HG03108 (cell line): ENCODE results near the gene PPP1R12B.
"Not testable (repeated sequence)": the region's sequence is repeated elsewhere in the genome, so short reads cannot be mapped to it uniquely, and the experiment has no call there.

Source experiments
- ATAC-seq: cut with Tn5 transposase; IDR thresholded peaks from one replicate; pipeline ENCODE4 v1.9.1; 2021; ENCODE audit warnings: moderate library complexity; ENCODE audit not compliant: unreplicated experiment

Gene PPP1R12B

DNA sequence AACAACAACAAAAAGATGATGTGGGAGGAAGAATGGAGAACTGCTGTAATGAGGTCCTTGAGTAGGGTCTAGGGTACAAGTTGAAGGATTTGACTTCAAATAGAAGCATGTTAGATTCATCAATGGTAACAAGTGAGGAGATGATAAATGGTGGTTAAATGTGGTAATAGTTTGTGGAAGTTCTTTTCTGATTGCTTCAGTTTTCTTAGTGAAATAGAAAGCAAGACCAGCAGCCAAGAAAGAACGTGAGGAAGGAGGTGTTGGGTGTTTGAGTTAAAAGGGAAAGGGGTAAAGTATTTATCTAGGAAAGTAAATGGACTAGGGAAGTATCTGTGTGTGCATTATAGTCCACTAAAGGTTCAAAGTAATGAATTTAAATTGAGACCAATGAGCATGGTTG lies 177.6 kb downstream of the PPP1R12B start:
- ATAC-seq, result not testable (repeated sequence)

DNA sequence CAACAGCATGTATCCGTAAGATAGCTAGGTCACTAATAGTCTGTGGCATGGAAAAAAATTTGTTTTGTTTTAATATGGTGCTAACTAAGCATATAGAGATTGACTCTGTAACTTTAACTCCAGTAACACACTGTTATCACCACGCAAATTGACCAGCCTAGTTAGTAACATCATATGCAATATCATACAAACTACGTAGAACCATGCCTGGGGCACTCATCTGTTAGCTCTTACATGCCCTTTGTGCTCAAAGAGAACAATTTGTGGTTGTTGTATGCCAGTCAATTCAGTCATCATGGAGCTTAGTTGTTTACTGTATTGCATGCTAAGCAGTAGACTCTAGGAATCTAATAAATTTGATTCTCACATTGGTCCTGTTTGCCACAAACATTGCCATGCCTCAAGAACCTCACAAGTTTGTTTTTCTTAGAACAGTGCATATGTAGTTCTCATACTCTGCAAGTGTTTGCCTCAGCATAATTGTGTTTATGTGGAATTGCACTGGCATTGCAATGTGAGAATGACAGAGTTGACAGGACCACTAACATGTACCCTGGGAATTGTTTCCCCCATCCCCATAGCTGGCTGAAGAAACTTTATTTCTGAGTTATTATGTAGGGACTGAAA lies 179.7 kb downstream of the PPP1R12B start:
- not testable (repeated sequence) for ATAC-seq

DNA sequence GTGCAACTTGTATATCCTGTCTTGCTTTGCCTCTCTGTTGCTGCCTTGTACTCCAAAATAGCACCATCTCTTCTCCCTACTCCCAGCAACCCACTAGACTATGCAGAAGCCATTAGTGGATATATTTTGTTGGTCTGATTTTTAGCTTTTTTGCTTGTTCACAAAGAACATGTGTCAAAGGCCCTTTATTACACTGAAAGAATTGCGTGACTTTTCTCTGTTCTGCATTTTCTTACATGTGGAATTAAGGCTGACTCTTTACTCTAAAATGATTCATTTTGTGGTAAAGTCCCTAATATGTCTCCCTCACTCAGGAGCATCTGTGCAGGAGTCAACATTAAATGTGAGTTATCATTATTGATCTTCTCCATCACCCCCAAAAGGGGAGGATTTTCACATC lies 182.2 kb downstream of the PPP1R12B start:
- not testable (repeated sequence) for ATAC-seq

DNA sequence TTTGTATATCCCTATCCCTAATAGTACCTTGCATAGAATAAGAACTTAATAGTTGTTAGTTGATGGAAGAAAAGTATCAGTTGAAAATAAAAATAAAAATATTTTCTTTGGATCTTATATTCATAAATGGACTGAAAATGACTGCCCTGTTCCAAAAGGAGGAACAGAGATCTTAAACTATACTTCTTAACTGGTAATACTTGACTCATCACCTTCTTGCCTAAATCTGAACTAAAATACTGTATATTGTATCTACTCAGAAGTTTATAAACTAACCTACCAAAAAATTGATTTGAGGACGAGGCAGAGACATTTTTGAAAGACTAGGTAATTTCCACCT lies 182.9 kb downstream of the PPP1R12B start:
- no peak for ATAC-seq

DNA sequence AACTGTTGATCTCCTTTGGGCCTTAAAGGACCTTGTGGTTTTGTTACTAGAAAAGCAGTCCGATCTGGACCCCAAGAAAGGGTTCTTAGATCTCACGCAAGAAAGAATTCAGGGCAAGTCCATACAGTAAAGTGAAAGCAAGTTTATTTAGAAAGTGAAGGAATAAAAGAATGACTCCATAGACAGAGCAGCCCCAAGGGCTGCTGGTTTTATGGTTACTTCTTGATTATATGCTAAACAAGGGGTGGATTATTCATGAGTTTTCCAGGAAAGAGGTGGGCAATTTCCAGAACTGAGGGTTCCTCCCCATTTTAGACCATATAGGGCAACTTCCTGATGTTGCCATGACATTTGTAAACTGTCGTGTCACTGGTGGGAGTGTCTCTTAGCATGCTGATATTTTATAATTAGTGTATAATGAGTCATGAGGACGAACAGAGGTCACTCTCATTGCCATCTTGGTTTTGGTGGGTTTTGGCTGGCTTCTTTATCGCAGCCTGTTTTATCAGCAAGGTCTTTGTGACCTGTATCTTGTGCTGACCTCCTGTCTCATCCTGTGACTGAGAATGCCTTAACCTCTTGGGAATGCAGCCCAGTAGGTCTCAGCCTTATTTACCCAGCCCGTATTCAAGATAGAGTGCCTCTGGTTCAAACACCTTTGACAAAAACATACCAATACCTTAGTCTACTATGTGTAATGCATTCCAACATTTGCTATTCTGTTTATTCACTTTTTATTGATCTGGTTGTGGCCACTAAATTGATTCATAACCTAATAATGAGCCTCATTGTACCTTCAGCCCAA lies 183.5 kb downstream of the PPP1R12B start:
- not testable (repeated sequence) for ATAC-seq

DNA sequence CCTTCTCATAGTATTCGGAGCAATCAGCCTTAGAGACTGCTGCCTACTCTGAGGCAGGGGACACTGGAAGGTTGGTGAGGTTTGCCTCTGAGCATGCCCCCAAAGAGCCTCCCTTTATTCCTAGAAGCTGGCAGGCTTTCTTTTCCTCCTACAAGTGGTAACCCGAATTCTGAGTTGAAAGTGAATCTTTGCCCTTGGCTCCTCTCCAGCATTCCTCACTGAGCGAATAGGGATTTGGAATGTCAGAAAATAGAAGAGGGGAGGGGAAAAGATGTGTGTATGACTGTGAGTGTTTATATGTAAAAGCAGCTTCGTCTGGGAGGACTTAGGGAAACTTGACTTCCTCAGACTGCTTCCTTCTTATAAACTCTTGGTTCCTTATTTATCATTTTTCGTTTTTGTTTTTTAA lies 190.7 kb downstream of the PPP1R12B start:
- not testable (repeated sequence) for ATAC-seq

DNA sequence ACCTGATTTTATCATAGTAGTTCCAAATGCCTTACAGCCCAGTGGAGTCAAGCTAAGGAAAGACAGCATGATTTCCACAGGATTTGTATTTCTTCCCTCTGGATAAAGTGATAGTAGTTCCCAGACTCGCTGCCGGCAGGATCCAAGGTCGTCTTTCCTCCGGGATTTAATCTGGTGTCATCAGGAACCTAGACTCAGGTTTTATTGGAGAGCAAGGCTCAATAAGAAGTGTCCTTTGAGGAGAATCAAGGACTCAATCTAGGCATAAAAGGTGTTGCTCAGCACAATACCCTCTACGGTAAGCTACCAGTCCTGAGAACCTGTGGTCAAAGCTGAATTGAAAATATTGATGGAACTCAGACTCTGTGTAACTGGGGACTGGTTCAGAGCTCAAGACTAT lies 191.1 kb downstream of the PPP1R12B start:
- ATAC-seq, result not testable (repeated sequence)

DNA sequence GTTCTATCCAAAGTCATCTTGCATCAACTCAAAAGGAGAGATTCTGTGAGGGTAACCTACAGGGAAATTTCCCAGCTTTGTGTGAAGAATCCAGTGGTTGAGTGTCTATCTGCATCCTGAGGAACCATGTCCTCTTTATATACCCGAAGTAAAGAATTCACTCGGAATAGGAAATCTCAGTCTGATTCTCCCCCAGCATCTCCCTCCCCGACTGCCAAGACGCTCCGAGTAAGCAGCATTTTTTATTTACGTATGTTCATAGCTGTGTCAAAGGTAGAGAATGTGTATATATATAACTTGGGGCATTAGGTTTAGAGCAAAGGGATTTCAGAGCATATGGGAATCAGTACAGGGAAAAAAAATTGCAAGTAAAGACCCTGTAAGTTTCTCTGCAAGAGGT lies 191.5 kb downstream of the PPP1R12B start:
- ATAC-seq, result no peak

DNA sequence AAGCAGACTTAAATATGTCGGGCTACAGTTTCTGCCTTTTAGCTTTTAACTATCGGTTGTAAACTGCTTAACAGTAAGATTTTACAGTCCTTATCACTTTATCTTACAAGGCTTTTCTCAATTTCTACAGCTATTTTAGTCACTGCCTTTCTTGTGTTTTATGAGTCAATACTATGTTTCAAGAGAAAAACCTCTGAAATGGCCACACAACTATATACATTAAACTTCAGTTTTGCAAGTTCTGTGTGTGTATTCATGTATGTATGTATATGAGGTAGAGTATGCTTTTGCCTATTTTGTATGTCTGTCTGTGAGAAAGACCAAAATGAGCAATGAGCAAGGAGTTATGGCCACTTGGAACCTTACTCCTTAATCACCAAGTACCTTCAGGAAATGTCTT lies 191.9 kb downstream of the PPP1R12B start:
- ATAC-seq, result no peak

DNA sequence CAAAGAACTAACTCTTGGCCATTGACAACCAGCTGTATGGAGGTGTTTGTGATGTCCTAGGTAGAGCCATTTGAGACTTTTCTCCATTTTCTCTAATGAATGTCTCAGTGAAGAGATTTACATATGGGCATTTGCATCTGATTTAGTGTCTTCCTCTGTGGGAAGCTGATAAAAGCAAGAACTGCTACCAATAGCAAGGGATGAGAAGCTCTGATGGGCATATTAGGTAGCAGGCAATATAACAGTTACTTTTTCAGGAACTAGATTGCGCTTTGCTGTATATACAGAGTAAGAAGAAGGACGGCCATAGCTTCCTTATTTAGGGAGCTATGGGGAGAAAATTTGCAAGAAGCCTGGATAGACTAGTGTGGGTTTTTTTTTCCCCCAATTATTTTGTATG lies 192.4 kb downstream of the PPP1R12B start:
- not testable (repeated sequence) for ATAC-seq

DNA sequence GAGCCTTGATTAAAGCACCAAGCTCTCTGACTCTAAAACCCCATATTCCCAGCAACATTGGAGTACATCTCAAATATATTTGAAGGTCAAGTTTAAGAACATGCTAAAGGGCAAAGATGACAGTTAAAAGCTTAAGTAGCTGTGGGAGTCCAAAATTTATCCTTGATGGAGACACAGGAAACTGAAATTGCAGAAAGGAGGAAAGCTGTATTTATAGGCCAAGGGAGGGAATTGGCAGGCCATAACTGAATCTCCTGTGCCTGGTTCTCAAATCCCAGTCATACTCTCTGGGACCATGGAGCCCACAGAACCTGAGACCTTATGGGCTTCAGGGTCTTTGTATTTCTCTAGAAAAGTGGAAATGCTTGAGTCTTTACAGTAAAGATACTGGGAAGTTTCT lies 193.9 kb downstream of the PPP1R12B start:
- ATAC-seq, result not testable (repeated sequence)

DNA sequence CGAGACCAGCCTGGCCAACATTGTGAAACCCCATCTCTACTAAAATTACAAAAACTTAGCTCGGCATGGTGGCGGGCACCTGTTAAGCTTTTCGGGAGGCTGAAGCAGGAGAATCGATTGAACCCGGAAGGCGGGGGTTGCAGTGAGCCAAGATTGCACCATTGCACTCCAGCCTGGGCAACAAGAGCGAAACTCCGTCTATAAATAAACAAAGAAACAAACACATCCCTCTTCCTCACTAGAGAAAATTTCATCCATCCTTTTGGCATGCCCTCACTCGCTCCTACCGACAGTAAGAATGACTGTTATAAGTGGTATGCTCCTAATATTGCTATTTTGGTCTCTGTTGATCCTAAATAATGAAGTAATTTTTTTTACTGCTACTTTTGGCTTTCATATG lies 195.0 kb downstream of the PPP1R12B start:
- not testable (repeated sequence) for ATAC-seq

DNA sequence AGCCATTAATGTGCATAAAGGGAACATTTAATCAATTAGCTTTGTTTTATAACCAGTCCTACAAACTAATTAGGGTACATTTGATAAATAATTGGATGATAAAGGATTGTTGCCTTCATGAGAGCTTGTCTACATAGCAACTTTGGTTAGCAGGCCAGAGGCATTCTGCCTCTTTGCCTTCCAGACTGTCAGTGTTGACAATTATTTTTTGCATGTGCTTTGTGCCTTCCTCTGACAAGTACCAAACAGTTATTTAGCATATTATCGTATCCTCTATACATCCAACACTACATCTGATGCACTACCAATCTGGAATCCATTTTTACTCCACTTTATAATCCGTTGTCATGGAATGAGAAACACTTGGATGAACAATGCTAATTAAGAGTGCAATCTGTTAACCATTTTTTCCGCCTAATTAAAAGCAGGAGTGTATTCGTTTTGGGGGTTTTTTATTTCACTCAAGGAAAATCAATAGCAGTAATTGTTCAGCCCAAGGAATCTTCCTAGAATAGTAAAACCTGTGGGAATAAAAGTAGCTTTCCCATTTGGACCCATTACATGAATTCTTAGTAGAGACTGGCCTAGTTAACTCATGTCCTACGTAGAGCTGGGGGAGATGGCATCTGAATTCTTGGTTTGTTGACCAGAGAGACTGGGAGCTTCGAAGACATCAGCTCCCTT lies 196.4 kb downstream of the PPP1R12B start:
- not testable (repeated sequence) for ATAC-seq

DNA sequence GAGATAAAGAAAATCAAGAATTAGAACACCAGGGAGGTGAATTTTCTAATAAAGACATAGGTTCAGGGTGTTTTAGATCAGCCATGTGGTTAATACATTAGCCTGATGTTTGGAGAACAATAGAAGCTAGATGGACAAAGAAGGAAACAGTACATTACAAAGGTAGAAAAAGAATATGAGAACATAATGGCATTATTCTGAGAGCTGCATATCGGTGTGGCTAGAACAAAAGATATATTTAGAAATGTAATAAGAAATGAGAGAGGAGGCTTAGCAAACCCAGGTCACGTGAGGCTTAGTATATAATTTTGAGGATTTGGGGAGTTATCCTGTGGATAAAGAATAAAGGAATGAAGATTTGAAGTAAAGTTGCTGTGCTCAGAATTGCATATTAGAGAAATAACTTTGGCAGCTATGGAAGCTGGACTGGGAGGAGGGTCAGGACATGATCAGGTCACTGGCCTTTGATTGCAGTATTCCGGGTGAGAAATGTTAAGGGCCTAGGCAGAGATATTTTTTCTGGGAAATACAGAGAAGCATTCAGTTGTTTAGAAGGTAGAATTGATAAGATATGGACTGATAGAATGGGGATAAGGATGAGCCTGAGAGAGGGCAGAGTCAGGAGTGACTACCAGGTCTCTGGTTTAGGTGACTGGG lies 197.3 kb downstream of the PPP1R12B start:
- not testable (repeated sequence) for ATAC-seq

DNA sequence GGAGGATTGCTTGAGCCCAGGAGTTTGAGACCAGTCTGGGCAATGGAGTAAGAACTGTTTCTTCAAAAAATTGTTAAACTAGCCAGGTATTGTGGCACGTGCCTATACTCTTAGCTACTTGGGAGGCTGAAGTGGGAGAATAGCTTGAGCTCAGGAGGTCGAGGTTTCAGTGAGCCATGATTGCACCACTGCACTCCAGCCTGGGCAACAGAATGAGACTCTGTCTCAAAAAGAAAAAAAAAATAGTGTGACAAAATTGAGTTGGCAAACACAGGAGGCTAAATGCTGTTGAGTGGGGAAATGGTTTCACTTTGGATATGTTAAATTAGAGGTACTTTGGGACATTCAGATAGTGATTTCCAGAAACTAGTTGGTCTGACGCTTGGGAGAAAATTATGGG lies 197.9 kb downstream of the PPP1R12B start:
- not testable (repeated sequence) for ATAC-seq

DNA sequence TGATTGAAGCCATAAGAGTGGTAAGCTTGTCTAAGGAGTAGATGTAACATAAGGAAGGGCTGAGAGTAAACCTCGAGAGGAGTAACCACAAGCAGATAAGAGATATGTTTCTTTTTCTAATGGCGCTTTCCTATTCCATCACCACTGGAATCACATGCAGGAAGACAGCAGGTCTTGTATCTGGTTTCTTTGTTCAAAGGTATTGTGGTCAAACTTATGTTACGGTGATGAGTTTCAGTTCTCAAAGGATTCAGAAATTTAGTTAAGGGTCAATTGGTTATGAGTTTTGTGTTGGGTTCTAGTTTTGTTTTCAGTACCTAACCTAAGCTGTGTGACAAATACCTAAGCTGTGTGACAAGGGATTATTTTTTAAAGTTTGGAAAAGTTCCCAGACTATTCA lies 198.3 kb downstream of the PPP1R12B start:
- ATAC-seq, result peak; percentile 80

DNA sequence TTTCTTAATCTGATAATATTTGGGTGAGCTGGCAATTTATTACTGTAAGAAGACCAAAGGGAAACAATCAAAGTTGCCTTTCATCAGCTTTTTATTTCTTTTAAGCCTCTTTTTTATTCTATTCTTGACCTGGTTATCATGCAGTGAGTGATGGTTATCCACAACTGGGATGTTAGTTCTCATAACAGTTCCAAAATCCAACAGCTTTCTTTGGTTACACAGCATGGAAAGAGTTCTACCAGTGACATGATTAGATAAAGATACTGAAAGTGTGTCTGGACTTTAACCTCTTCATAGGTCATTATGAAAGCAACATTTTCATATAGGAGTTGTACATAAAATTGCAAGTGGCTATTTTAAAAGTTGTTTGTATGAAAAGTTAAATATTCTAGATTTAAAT lies 198.7 kb downstream of the PPP1R12B start:
- no peak for ATAC-seq

DNA sequence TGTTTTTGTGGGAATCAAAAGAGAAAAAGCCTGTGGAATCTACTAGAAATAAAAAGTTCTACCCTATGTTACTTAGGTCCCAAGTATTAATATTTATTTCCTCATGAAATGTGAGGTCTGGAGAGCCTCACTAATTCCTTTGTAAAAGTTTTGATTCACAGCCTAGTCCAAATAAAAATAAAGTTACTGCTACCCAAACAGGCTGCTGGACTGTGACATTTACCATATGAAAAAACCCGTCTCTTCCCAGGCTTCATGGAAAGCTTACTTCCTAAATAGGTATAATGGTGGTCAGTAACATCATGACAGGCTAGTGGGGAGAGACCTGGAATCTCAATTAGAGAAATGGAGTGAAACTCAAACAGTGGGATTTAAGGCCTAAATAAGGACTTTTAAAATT lies 201.6 kb downstream of the PPP1R12B start:
- ATAC-seq, result not testable (repeated sequence)

DNA sequence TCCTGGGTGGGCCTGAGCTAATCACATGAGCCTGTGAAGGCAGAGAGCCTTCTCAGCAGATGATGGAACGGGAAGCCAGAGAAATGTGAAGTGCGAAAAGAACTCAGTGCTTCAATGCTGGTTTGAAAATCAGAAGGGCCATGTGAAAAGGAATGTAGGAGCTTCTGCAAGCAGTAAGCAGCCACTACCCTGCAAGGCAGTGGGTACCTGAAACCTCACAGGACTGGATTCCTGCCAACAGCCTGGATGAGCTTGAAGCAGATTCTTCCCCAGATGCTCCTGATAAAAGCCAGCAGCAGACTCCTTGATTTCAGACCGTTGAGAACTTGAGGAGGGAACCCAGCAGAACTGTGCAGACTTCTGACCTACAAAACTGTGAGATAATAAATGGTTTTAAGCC lies 203.2 kb downstream of the PPP1R12B start:
- no peak for ATAC-seq

DNA sequence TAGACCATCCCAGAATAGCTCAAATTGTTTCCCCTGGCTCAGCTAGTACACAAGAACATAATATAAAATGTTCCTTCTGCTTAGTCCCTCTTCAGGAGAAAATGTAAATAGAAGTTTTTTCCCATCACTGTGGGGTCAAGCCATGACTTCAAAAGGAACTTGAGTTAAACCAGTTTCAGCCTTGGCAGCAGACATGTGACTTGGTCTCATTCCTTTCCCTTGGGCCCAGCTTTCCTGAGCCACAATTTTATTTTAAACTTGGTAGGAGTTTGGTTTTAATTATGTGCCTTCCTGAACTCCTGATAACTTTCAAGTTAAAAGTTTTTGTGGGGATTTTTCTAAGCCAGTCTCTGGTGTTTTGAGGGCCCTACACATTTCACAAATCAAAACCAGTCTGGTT lies 204.1 kb downstream of the PPP1R12B start:
- not testable (repeated sequence) for ATAC-seq

DNA sequence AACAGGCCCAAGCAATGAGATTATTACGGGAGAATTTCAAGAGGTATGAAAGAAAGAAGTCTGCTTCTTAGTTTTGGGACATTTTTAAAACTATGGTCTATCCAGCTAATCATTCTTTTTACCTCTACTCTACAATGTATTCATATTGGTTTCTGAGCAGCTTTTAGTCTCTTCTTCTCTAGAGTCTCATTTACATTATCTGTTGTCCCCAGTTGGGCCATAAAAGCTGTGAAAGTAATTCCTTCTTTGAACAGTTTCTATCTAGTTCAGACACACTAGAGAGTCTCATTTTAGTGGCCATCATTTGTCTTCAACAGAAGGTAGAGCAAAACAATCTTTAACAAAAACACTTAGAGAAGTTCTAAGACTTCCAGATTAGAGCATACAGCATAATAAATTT lies 204.6 kb downstream of the PPP1R12B start:
- not testable (repeated sequence) for ATAC-seq
